HEK293T (cell line): ENCODE data around the gene AKAP8L.

ENCODE experiments used
- CTCF ChIA-PET: fragments of 350-600 bp; formaldehyde crosslinking; extraction: SDS; loops from one replicate; lab custom pipeline; 2021; ENCODE audit warnings: antibody characterized with exemption, inconsistent platforms; lab: Yijun Ruan, JAX
- POLR2A ChIA-PET: fragments of 350-600 bp; formaldehyde crosslinking; extraction: SDS; loops from one replicate; lab custom pipeline; 2020; ENCODE audit warnings: antibody characterized with exemption, inconsistent platforms; lab: Yijun Ruan, JAX
- DNase-seq: peaks from one replicate; pipeline ENCODE4 v3.0.0; 2012; ENCODE audit warnings: mixed read lengths; ENCODE audit errors: extremely low spot score
- ARNT ChIP-seq: fragments of 450-650 bp; IDR thresholded peaks from 2 replicates; pipeline ENCODE4 v1.6.1; 2017; ENCODE audit warnings: mild to moderate bottlenecking
- BHLHE40 ChIP-seq: fragments of 450-650 bp; IDR thresholded peaks from 2 replicates; pipeline ENCODE4 v1.6.1; 2016; ENCODE audit warnings: mild to moderate bottlenecking, moderate library complexity, borderline replicate concordance
- CTBP1 ChIP-seq: fragments of 450-650 bp; IDR thresholded peaks from 2 replicates; pipeline ENCODE4 v1.6.1; 2016; ENCODE audit warnings: borderline replicate concordance
- ELF4 ChIP-seq: fragments of 450-650 bp; IDR thresholded peaks from 2 replicates; pipeline ENCODE4 v1.6.1; 2017; ENCODE audit warnings: antibody characterized with exemption
- FOXA1 ChIP-seq: fragments of 450-650 bp; IDR thresholded peaks from 2 replicates; pipeline ENCODE4 v1.6.1; 2016; ENCODE audit warnings: mild to moderate bottlenecking
- FOXK2 ChIP-seq: fragments of 450-650 bp; IDR thresholded peaks from 2 replicates; pipeline ENCODE4 v1.6.1; 2016; ENCODE audit warnings: mild to moderate bottlenecking
- FOXM1 ChIP-seq: fragments of 450-650 bp; IDR thresholded peaks from 2 replicates; pipeline ENCODE4 v1.6.1; 2017; ENCODE audit warnings: mild to moderate bottlenecking, borderline replicate concordance
- HDGF ChIP-seq: fragments of 450-650 bp; IDR thresholded peaks from 2 replicates; pipeline ENCODE4 v1.6.1; 2017; ENCODE audit warnings: antibody characterized with exemption, borderline replicate concordance
- L3MBTL2 ChIP-seq: fragments of 450-650 bp; conservative IDR thresholded peaks from 2 replicates; pipeline ENCODE4 v1.6.1; 2016; ENCODE audit warnings: mild to moderate bottlenecking
- LEF1 ChIP-seq: fragments of 450-650 bp; IDR thresholded peaks from 2 replicates; pipeline ENCODE4 v1.6.1; 2017; ENCODE audit warnings: mild to moderate bottlenecking, borderline replicate concordance
- NFRKB ChIP-seq: fragments of 450-650 bp; IDR thresholded peaks from 2 replicates; pipeline ENCODE4 v1.6.1; 2016; ENCODE audit warnings: mild to moderate bottlenecking, moderate library complexity
- SP1 ChIP-seq: fragments of 450-650 bp; IDR thresholded peaks from 2 replicates; pipeline ENCODE4 v1.6.1; 2017
- SUZ12 ChIP-seq: fragments of 450-650 bp; IDR thresholded peaks from 2 replicates; pipeline ENCODE4 v1.6.1; 2016; ENCODE audit warnings: mild to moderate bottlenecking
- TARDBP ChIP-seq: fragments of 450-650 bp; IDR thresholded peaks from 2 replicates; pipeline ENCODE4 v1.6.1; 2016
- ZNF384 ChIP-seq: fragments of 450-650 bp; IDR thresholded peaks from 2 replicates; pipeline ENCODE4 v1.6.1; 2016
- TF ChIP-seq, protein P1 (sequence below): fragments of 450-650 bp; IDR thresholded peaks from 2 replicates; pipeline ENCODE4 v1.6.1; 2016

The AKAP8L gene

GRCh38 chr19:15401397-15401710 is 17.4 kb downstream of the AKAP8L start:
- CTCF ChIA-PET: no interaction called here
- no peak for TF ChIP-seq FOXA1
- TF ChIP-seq FOXK2: no peak
- no peak for TF ChIP-seq SP1
- no peak for TF ChIP-seq L3MBTL2
- no peak for TF ChIP-seq LEF1
- no peak for TF ChIP-seq SUZ12
- TF ChIP-seq ELF4: no peak
- TF ChIP-seq BHLHE40: no peak
- no peak for TF ChIP-seq HDGF
- TF ChIP-seq TARDBP: no peak
- no peak for TF ChIP-seq NFRKB
- TF ChIP-seq CTBP1: no peak
- TF ChIP-seq ZNF384: no peak
- no peak for TF ChIP-seq ARNT
- TF ChIP-seq, protein P1, sequence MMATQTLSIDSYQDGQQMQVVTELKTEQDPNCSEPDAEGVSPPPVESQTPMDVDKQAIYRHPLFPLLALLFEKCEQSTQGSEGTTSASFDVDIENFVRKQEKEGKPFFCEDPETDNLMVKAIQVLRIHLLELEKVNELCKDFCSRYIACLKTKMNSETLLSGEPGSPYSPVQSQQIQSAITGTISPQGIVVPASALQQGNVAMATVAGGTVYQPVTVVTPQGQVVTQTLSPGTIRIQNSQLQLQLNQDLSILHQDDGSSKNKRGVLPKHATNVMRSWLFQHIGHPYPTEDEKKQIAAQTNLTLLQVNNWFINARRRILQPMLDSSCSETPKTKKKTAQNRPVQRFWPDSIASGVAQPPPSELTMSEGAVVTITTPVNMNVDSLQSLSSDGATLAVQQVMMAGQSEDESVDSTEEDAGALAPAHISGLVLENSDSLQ: no peak
- no peak for TF ChIP-seq FOXM1
- POLR2A ChIA-PET: no interaction called here
- no peak for DNase-seq

- no peak for DNase-seq
- TF ChIP-seq FOXA1 (no peak), ARNT (no peak), SP1 (no peak), TARDBP (no peak), ELF4 (no peak), FOXK2 (no peak), L3MBTL2 (no peak), BHLHE40 (no peak), HDGF (no peak), LEF1 (no peak)
- TF ChIP-seq, protein P1: no peak
- CTCF ChIA-PET: no interaction called here
- POLR2A ChIA-PET: no interaction called here
Observed at GRCh38 chr19:15400521-15401396, 18.0 kb downstream of the AKAP8L start.

DNA sequence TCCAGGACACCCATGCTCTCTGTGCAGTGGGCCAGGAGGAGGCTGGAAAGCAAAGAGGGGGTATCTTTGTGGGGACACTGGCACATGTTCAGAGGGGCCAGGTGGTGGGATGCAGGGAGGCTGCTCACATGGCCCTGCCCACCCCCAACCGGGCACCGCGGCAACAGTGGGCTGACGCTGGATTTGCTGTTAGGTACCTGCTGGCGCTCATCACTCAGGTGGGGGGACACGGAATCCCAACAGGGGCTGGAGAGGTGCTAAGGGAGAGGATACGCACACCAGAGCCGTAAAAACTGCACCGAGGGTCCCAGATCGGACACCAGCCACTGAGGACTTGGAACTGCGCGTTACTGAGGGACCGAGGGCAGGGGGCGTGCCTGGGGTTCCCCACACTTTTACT is 19.2 kb downstream of the AKAP8L start:
- ChIA-PET POLR2A (no interaction called here), CTCF (no interaction called here)
- TF ChIP-seq SP1 (no peak), FOXA1 (no peak)
- no peak for DNase-seq

- TF ChIP-seq CTBP1 (no peak), BHLHE40 (no peak), FOXK2 (no peak), ELF4 (no peak), TARDBP (no peak), NFRKB (no peak), FOXA1 (no peak)
- TF ChIP-seq, protein P1: no peak
- ChIA-PET CTCF (no interaction called here), POLR2A (no interaction called here)
- DNase-seq: no peak
Observed at GRCh38 chr19:15399234-15399515, 19.6 kb downstream of the AKAP8L start.

DNA sequence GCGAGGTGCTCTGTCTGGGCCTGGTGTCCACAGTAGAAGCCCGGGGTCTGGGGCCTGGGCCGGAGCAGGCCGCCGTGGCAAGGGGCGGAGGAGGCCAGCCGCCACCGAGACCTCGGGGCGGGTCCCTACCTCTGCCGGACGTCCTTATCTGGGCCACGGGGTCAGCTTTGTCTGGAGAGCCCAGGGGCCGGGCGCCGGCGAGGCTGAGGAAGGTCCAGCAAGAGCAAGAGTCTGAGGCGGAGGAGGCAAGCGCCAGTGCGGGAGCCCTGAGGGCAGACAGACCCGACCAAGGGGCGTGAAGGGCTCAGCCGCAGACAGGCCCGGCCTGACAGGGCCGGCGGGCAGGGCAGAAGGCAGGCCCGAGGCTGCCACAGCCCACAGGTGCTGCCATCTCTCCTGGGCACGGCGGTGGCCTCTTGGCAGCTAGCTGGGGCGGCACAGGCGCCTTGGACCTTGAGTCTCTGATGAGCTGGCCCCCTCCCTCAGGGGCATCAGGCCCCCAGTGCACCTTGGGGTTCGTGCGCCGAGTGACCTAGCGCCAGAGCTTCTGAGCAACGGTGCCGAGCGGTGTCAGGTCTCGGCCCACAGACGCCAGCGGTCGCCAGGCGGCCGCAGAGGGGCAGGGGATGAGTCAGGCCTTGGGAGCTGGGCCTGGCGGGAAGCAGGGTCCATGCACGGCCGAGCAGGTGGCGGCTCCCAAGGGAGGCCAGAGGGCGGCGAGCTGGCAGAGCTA is 20.1 kb downstream of the AKAP8L start:
- CTCF ChIA-PET: no interaction called here
- TF ChIP-seq FOXK2 (no peak), SP1 (no peak), ELF4 (no peak), SUZ12 (no peak), HDGF (no peak), TARDBP (no peak), NFRKB (no peak), ARNT (no peak), FOXM1 (no peak), BHLHE40 (no peak), CTBP1 (no peak), LEF1 (no peak), L3MBTL2 (no peak), FOXA1 (no peak), ZNF384 (no peak)
- TF ChIP-seq, protein P1: no peak
- no peak for DNase-seq
- POLR2A ChIA-PET: no interaction called here
